K562 (cell line): ENCODE measurements around the gene OPCML. TPM values are rescaled to one million over a fixed set of nuclear protein-coding genes. Genes with fewer than 3 reads are reported as not detected.

ENCODE experiments used
- ATAC-seq: fragments of 200-7000 bp; cut with Tn5 transposase; 3 replicates; pipeline ENCODE4 v1.9.1; 2020; ENCODE audit warnings: moderate library complexity
- BruUV-seq: library from RNA; stranded (reverse); fragments of 400-500 nt; replicated peaks from 2 replicates; lab custom pipeline; 2021; lab: Mats Ljungman, UMichigan
- CTCF ChIA-PET: fragments of 300-600 bp; formaldehyde crosslinking; extraction: SDS; loops from one replicate; lab custom pipeline; 2021; ENCODE audit warnings: low intra/inter-chr PET ratio; lab: Yijun Ruan, JAX
- POLR2A ChIA-PET: fragments of 300-600, 350-650 bp; sonication (Branson Sonifier 250); formaldehyde crosslinking; extraction: SDS; loops from one replicate; lab custom pipeline; 2021; ENCODE audit warnings: antibody characterized with exemption, inconsistent platforms; lab: Yijun Ruan, JAX
- DNase-seq, 4 experiments: peaks; one replicate each; pipeline versions ENCODE4 v3.0.0 to v3.0.0-alpha.2; 2011 to 2018; ENCODE audit warnings: low spot score in 3 of 4, mixed read lengths in 3 of 4; ENCODE audit errors: extremely low read depth in 1 of 4
- FAIRE-seq: peaks from 2 replicates; lab custom pipeline; 2011; peaks lifted over from hg19 to GRCh38; lab: Jason Lieb, UNC
- H2AFZ ChIP-seq: 2 replicates; pipeline ENCODE4 v1.6.0; 2011; ENCODE audit warnings: low read depth, low read length, control low read depth, inconsistent platforms
- H3K27ac ChIP-seq: fragments of 200-600 bp; 3 replicates; pipeline ENCODE4 v1.8.0; 2011; ENCODE audit warnings: low read depth, mild to moderate bottlenecking, control low read depth, inconsistent platforms, low read length, moderate library complexity, mixed read lengths; ENCODE audit errors: extremely low read depth
- H3K27me3 ChIP-seq, 2 experiments: fragments of 300-600 bp in 1 of 2; 2 replicates in 1 of 2; 3 replicates in 1 of 2; pipeline versions ENCODE4 v1.6.0 to v1.8.0; 2011; ENCODE audit warnings: inconsistent platforms in 2 of 2, low read length in 2 of 2, mild to moderate bottlenecking in 1 of 2, mixed read lengths in 1 of 2, moderate library complexity in 1 of 2; ENCODE audit not compliant: control insufficient read depth in 2 of 2, insufficient read depth in 2 of 2
- H3K36me3 ChIP-seq: fragments of 300-600 bp; 3 replicates; pipeline ENCODE4 v1.8.0; 2011; ENCODE audit warnings: mild to moderate bottlenecking, low read length, inconsistent platforms; ENCODE audit not compliant: control insufficient read depth, insufficient read depth
- H3K4me1 ChIP-seq, 2 experiments: fragments of 200-600 bp in 1 of 2; replicated peaks in 1 of 2; 2 replicates in 1 of 2; 3 replicates in 1 of 2; pipeline versions ENCODE4 v1.5.1 to v1.8.0; 2011; ENCODE audit warnings: inconsistent platforms in 2 of 2, low read length in 2 of 2, mild to moderate bottlenecking in 1 of 2, mixed read lengths in 1 of 2, moderate library complexity in 1 of 2; ENCODE audit not compliant: control insufficient read depth in 2 of 2, insufficient read depth in 2 of 2
- H3K4me2 ChIP-seq: 2 replicates; pipeline ENCODE4 v1.6.1; 2011; ENCODE audit warnings: low read length, control low read depth, inconsistent platforms, mixed read lengths; ENCODE audit not compliant: insufficient read depth
- H3K4me3 ChIP-seq: fragments of 200-600 bp; sonication (generic), shearing (Covaris generic); 2 replicates; pipeline ENCODE4 v1.5.1; 2016; ENCODE audit warnings: control low read depth, inconsistent platforms
- H3K79me2 ChIP-seq: fragments of 200-600 bp; 3 replicates; pipeline ENCODE4 v1.8.0; 2011; ENCODE audit warnings: low read length, inconsistent platforms; ENCODE audit not compliant: control insufficient read depth, insufficient read depth
- H3K9ac ChIP-seq, 2 experiments: 2 replicates each; pipeline versions ENCODE4 v1.6.0 to v1.6.1; 2011; ENCODE audit warnings: low read depth in 2 of 2, low read length in 2 of 2, control low read depth in 1 of 2, inconsistent platforms in 1 of 2, mild to moderate bottlenecking in 1 of 2, mixed read lengths in 1 of 2; ENCODE audit not compliant: insufficient read depth in 1 of 2
- H3K9me1 ChIP-seq: one replicate; pipeline ENCODE4 v1.6.0; 2011; ENCODE audit warnings: inconsistent platforms, mild to moderate bottlenecking, low read length, moderate library complexity; ENCODE audit not compliant: control insufficient read depth, insufficient read depth
- H3K9me3 ChIP-seq: replicated peaks from 2 replicates; pipeline ENCODE4 v1.5.1; 2011; ENCODE audit warnings: low read depth, low read length, inconsistent platforms; ENCODE audit not compliant: control insufficient read depth, insufficient read depth
- H4K20me1 ChIP-seq: replicated peaks from 2 replicates; pipeline ENCODE4 v1.6.1; 2011; ENCODE audit warnings: low read length, inconsistent platforms, mixed read lengths; ENCODE audit not compliant: control insufficient read depth, insufficient read depth
- ASH1L ChIP-seq: fragments of 450-650 bp; IDR thresholded peaks from 2 replicates; pipeline ENCODE4 v1.6.1; 2018; ENCODE audit warnings: borderline replicate concordance, mild to moderate bottlenecking, low read depth; ENCODE audit not compliant: partially characterized antibody
- E2F5 ChIP-seq: sonication (generic); formaldehyde crosslinking; IDR thresholded peaks from 2 replicates; pipeline ENCODE4 v1.8.0; 2022; ENCODE audit warnings: mild to moderate bottlenecking, missing genetic modification reagents
- ELK1 ChIP-seq: sonication (generic); formaldehyde crosslinking; IDR thresholded peaks from 2 replicates; pipeline ENCODE4 v1.8.1; 2022; ENCODE audit warnings: missing genetic modification reagents
- HMG20B ChIP-seq: fragments of 250-450 bp; sonication (Bioruptor Pico); IDR thresholded peaks from 2 replicates; pipeline ENCODE4 v1.5.0; 2021; ENCODE audit warnings: mild to moderate bottlenecking
- KAT7 ChIP-seq: sonication (generic); formaldehyde crosslinking; IDR thresholded peaks from 2 replicates; pipeline ENCODE4 v1.8.0; 2022; ENCODE audit warnings: missing genetic modification reagents, mild to moderate bottlenecking, borderline replicate concordance
- NRF1 ChIP-seq, 2 experiments: fragments of 450-650 bp; IDR thresholded peaks in 1 of 2; conservative IDR thresholded peaks in 1 of 2; 2 replicates each; pipeline ENCODE4 v1.6.1; 2014; ENCODE audit warnings: mild to moderate bottlenecking in 2 of 2
- PHF21A ChIP-seq: fragments of 450-650 bp; IDR thresholded peaks from 2 replicates; pipeline ENCODE4 v1.6.1; 2017; ENCODE audit warnings: low read depth, borderline replicate concordance
- POU5F1 ChIP-seq: fragments of 150-350 bp; IDR thresholded peaks from 2 replicates; pipeline ENCODE4 v1.6.1; 2014; ENCODE audit warnings: borderline replicate concordance, low read length, low read depth, mild to moderate bottlenecking; ENCODE audit not compliant: partially characterized antibody
- RAD51 ChIP-seq: fragments of 450-650 bp; IDR thresholded peaks from 2 replicates; pipeline ENCODE4 v1.7.1; 2016; ENCODE audit warnings: low read depth, mild to moderate bottlenecking, borderline replicate concordance
- SLC30A9 ChIP-seq: fragments of 250-450 bp; sonication (Bioruptor Pico); IDR thresholded peaks from 2 replicates; pipeline ENCODE4 v1.8.0; 2022; ENCODE audit warnings: mild to moderate bottlenecking, moderate library complexity
- ZNF23 ChIP-seq: fragments of 250-450 bp; sonication (Bioruptor Pico); IDR thresholded peaks from 2 replicates; pipeline ENCODE4 v1.4.0; 2020; ENCODE audit warnings: mild to moderate bottlenecking
- ZNF408 ChIP-seq: fragments of 250-450 bp; sonication (Bioruptor Pico); IDR thresholded peaks from 2 replicates; pipeline ENCODE4 v1.4.0; 2020; ENCODE audit warnings: low read depth, mild to moderate bottlenecking, moderate library complexity
- WGBS: fragments of 100-300 bp; shearing (Covaris generic); methylation state at CpG from one replicate; pipeline ENCODE4 v1.1.6; 2016; ENCODE audit warnings: low coverage, mixed read lengths; ENCODE audit not compliant: insufficient coverage; ENCODE audit errors: missing lambda C conversion rate; 5-methylcytosine and 5-hydroxymethylcytosine counted together
- in situ Hi-C: fragments of 300-500 bp; cut with MboI; formaldehyde crosslinking; loops from 4 replicates; pipeline ENCODE4 v1.15.0; 2018; ENCODE audit warnings: inconsistent platforms, mixed read lengths
- intact Hi-C: fragments of 100-400 bp; cut with micrococcal nuclease; formaldehyde crosslinking; loops from 2 replicates; pipeline ENCODE4 v1.14.2; 2022
- polyA plus RNA-seq, 8 experiments: library from polyadenylated mRNA; depleted of rRNA in 4 of 8; stranded (reverse) in 5 of 8; unstranded in 3 of 8; fragments of >200 nt; fragmentation: Nextera tagmentation in 2 of 8; fragmentation: Illumina TruSeq in 1 of 8; extraction: Ambion mirVana in 2 of 8; extraction: Trizol in 1 of 8; gene quantifications; 2 replicates each; pipeline versions ENCODE4 v1.2.1 to v1.2.3, GENCODE V29; 2011 to 2014; ENCODE audit warnings: inconsistent platforms in 1 of 8, missing spikeins in 1 of 8
- total RNA-seq, 7 experiments: library from RNA; depleted of rRNA in 6 of 7; stranded (reverse); fragments of >200 nt in 6 of 7; fragmentation: Illumina TruSeq in 2 of 7; extraction: Trizol in 2 of 7; gene quantifications; 2 replicates each; pipeline versions ENCODE4 v1.2.1 to v1.2.3, GENCODE V29; 2011 to 2021; ENCODE audit warnings: low replicate concordance in 1 of 7
- TF ChIP-seq, protein P1 (sequence below): fragments of 250-450 bp; sonication (Bioruptor Pico); IDR thresholded peaks from 2 replicates; pipeline ENCODE4 v1.8.0; 2021; ENCODE audit warnings: moderate library complexity, mild to moderate bottlenecking, inconsistent platforms
- TF ChIP-seq, protein P2 (sequence below): sonication (generic); formaldehyde crosslinking; IDR thresholded peaks from 2 replicates; pipeline ENCODE4 v1.4.0; 2020; ENCODE audit warnings: mild to moderate bottlenecking, missing genetic modification reagents

Gene OPCML
- total and polyA plus RNA-seq, 9 of the 15 experiments (the other 6 are each of a cell fraction or from before 2014, with no cell fraction given) = not detected

GRCh38 chr11:133154076-133154475 lies 378.2 kb downstream of the OPCML start:
- WGBS = 0% methylated on average over 8 of the region's 8 CpGs
- intact Hi-C loops (no loop called here), in situ Hi-C loops (no loop called here)
- no peak overlapping the region for H3K4me3 ChIP-seq
- no peak for ATAC-seq
- FAIRE-seq = no peak
- H3K9ac ChIP-seq = no peak overlapping the region
- H3K27me3 ChIP-seq = no peaks in the 10 kb centered on the region
- H3K27ac ChIP-seq = no peak overlapping the region
- DNase-seq = no peak
- H3K79me2 ChIP-seq = no peaks in the 10 kb centered on the region
- no peaks in the 10 kb centered on the region for H3K4me1 ChIP-seq
- POLR2A ChIA-PET = no interaction called here
- TF ChIP-seq ASH1L = no peak
- no peak for TF ChIP-seq NRF1 (conservative IDR thresholded peaks at IDR 0.05 in 1 of 2, IDR thresholded peaks at IDR 0.05 in 1 of 2)
- TF ChIP-seq ZNF408 = no peak
- TF ChIP-seq POU5F1 = no peak
- TF ChIP-seq ZNF23 = no peak
- TF ChIP-seq, protein P1, sequence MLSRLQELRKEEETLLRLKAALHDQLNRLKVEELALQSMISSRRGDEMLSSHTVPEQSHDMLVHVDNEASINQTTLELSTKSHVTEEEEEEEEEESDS (CRISPR knock-in tag) = no peak
- TF ChIP-seq, all 486 proteins: peak for 0
- Histone ChIP-seq H3K9me3 (no peaks in the 10 kb centered on the region), H3K4me2 (no peak overlapping the region), H3K9me1 (no peaks in the 10 kb centered on the region), H2AFZ (no peak overlapping the region), H4K20me1 (no peaks in the 10 kb centered on the region), H3K36me3 (no peaks in the 10 kb centered on the region)
- CTCF ChIA-PET = no interaction called here
- BruUV-seq = no TSS peak

DNA sequence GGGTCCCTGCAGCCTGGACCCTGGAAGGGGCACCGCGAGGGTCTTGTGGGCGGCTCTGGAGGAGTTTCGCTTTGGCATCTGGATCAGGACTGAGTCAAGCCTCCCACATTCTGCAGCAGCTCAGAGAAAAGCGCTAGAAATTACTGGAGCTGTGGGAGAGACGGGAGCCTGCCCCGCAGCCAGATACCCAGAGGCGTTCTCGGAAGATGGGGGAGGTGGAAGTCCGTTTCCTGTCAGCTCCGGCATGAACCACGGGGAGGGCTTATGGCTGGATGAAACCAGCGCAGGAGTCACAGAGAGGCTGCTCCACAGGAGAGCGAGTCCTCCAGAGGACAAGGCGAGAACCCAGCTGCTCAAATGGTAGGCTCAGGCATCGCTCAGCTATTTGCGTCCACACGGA lies 379.3 kb downstream of the OPCML start:
- ATAC-seq (no peak), FAIRE-seq (no peak), DNase-seq (no peak)
- Histone ChIP-seq H4K20me1 (no peaks in the 10 kb centered on the region), H3K27ac (no peak overlapping the region), H3K4me1 (no peaks in the 10 kb centered on the region), H3K9ac (no peak overlapping the region), H3K4me2 (no peak overlapping the region), H3K9me1 (no peaks in the 10 kb centered on the region), H2AFZ (no peak overlapping the region), H3K36me3 (no peaks in the 10 kb centered on the region), H3K79me2 (no peaks in the 10 kb centered on the region), H3K27me3 (no peaks in the 10 kb centered on the region), H3K4me3 (no peak overlapping the region), H3K9me3 (no peaks in the 10 kb centered on the region)
- WGBS = 0% methylated on average over 18 of the region's 18 CpGs
- POLR2A ChIA-PET = no interaction called here
- in situ Hi-C loops = no loop called here
- intact Hi-C loops = no loop called here
- CTCF ChIA-PET = no interaction called here
- no TSS peak for BruUV-seq
- TF ChIP-seq PHF21A = no peak
- TF ChIP-seq KAT7 (CRISPR knock-in tag) = no peak
- no peak for TF ChIP-seq ELK1 (CRISPR knock-in tag)
- no peak for TF ChIP-seq E2F5 (CRISPR knock-in tag)
- no peak for TF ChIP-seq HMG20B
- TF ChIP-seq, protein P2, sequence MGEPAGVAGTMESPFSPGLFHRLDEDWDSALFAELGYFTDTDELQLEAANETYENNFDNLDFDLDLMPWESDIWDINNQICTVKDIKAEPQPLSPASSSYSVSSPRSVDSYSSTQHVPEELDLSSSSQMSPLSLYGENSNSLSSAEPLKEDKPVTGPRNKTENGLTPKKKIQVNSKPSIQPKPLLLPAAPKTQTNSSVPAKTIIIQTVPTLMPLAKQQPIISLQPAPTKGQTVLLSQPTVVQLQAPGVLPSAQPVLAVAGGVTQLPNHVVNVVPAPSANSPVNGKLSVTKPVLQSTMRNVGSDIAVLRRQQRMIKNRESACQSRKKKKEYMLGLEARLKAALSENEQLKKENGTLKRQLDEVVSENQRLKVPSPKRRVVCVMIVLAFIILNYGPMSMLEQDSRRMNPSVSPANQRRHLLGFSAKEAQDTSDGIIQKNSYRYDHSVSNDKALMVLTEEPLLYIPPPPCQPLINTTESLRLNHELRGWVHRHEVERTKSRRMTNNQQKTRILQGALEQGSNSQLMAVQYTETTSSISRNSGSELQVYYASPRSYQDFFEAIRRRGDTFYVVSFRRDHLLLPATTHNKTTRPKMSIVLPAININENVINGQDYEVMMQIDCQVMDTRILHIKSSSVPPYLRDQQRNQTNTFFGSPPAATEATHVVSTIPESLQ = no peak
- TF ChIP-seq SLC30A9 (CRISPR knock-in tag) = no peak
- no peak for TF ChIP-seq RAD51
